Neuron (in vitro differentiated cells): ENCODE results near the gene PPDPF.
"Not testable (repeated sequence)": the region's sequence is repeated elsewhere in the genome, so short reads cannot be mapped to it uniquely, and the experiment has no call there.

Experiments
- H2AFZ ChIP-seq: one replicate; pipeline ENCODE4 v1.6.1; 2013; ENCODE audit warnings: low read depth, mild to moderate bottlenecking, inconsistent platforms, low read length, moderate library complexity
- H3K27me3 ChIP-seq: one replicate; pipeline ENCODE4 v1.6.1; 2013; ENCODE audit warnings: low read length; ENCODE audit not compliant: insufficient read depth
- H3K36me3 ChIP-seq: one replicate; pipeline ENCODE4 v1.6.1; 2013; ENCODE audit warnings: low read length; ENCODE audit not compliant: insufficient read depth
- H3K4me1 ChIP-seq: one replicate; pipeline ENCODE4 v1.6.1; 2013; ENCODE audit warnings: low read length; ENCODE audit not compliant: insufficient read depth
- H3K4me3 ChIP-seq: 2 replicates; pipeline ENCODE4 v1.5.1; 2013; ENCODE audit warnings: mild to moderate bottlenecking, low read length, moderate library complexity
- H3K9me3 ChIP-seq: one replicate; pipeline ENCODE4 v1.6.1; 2013; ENCODE audit warnings: low read length

Gene PPDPF

DNA sequence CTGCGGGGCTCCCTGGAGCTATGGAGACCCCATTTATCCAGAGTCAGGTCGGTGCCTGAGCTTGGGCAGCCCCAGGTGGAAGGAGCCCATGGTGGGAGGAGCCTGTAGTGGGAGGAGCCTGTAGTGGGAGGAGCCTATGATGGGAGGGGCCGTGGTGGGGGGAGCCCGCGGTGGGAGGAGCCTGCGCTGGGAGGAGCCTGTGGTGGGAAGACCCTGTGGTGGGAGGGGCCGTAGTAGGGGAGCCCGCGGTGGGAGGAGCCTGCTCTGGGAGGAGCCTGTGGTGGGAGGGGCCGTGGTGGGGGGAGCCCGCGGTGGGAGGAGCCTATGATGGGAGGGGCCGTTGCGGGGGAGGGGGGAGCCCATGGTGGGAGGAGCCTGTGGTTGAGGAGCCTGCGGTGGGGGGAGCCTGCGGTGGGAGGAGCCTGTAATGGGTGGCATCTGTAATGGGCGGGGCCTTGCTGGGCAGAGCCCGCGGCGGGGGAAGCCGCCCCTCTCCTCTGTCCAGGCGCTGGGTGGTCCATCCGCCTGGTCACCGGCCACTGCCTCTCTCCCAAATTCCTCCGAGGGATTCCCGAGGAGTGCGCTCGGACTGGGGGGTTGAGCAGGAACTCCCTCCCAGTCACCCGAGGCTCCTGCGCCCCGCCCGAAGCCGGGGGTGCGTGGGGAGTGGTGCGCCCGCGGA lies 32.8 kb downstream of the PPDPF start:
- Histone ChIP-seq H3K36me3 (no peaks in the 10 kb centered on the region), H2AFZ (peak overlapping the region; percentile 81), H3K4me3 (peak overlapping the region; percentile 41), H3K27me3 (peaks cover 8% of the 10 kb centered on the region), H3K9me3 (no peaks in the 10 kb centered on the region), H3K4me1 (peaks cover 10% of the 10 kb centered on the region)

- Histone ChIP-seq H3K9me3 (no peaks in the 10 kb centered on the region), H3K4me1 (peaks cover 10% of the 10 kb centered on the region), H2AFZ (peak within 1 kb of the TSS; percentile 81), H3K36me3 (no peaks in the 10 kb centered on the region), H3K4me3 (peak within 1 kb of the TSS; percentile 41), H3K27me3 (peaks cover 3% of the 10 kb centered on the region)
These were observed 33.3 kb downstream of the PPDPF start, which contains the start of gene FNDC11 for GRCh38 chr20:63553933-63554290. TSS of gene FNDC11 (plus strand) at chr20:63554159. CDS start at chr20:63555664, 1,505 bp downstream.

DNA sequence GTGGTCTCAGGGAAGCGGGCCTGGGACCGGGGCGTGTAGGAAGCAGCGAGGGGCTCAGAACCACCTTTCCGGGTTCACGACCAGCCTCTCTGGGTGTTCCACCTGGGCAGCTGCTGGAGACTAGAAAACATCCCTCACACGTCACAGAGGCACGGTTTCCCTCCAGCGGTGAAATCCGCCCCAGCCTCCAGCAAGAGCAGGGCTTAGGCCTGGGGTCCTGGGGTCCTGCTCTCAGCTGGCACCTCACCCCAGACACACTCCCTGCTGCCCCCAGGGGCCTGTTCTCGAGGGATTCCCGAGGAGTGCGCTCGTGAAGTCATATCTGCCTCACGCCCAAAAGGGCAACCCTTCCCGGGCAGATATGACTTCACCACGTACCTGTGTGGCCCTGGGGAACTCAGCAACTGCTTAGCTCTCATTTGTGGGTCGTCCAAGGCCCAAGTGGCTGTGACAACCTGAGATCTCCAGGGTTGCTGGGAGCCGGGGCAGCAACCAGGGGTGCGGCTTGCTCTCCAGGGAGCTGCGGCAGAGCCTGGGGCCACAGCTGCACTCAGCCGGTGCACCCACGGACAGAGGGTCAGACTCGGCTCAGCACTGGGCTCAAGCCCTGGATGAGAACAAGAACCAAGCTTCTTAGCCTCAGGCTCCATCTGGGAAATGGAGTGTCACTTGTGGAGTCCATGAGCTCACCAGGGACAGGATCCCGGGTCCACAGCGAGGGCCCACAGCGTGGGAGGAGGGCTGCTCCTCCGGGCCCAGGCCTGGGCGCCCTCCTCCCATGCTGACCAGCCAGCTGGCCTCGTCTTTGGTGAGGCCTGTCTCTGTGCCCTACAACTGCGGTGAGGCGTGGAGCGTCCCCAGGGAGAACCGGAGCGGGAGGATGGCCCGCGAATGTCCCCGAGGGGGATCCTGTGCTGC lies 34.1 kb downstream of the PPDPF start:
- Histone ChIP-seq H3K9me3 (no peaks in the 10 kb centered on the region), H3K4me3 (peak overlapping the region; percentile 41), H3K36me3 (no peaks in the 10 kb centered on the region), H3K27me3 (peaks cover 3% of the 10 kb centered on the region), H3K4me1 (peaks cover 10% of the 10 kb centered on the region), H2AFZ (peak overlapping the region; percentile 81)

GRCh38 chr20:63555661-63556381 lies 35.3 kb downstream of the PPDPF start:
- no peaks in the 10 kb centered on the region for H3K27me3 ChIP-seq
- no peaks in the 10 kb centered on the region for H3K9me3 ChIP-seq
- no peak overlapping the region for H2AFZ ChIP-seq
- no peaks in the 10 kb centered on the region for H3K36me3 ChIP-seq
- no peak overlapping the region for H3K4me3 ChIP-seq
- H3K4me1 ChIP-seq, result peaks cover 10% of the 10 kb centered on the region

- no peak overlapping the region for H3K4me3 ChIP-seq
- H3K9me3 ChIP-seq, result no peaks in the 10 kb centered on the region
- H3K4me1 ChIP-seq, result peaks cover 10% of the 10 kb centered on the region
- H3K27me3 ChIP-seq, result no peaks in the 10 kb centered on the region
- no peak overlapping the region for H2AFZ ChIP-seq
- H3K36me3 ChIP-seq, result no peaks in the 10 kb centered on the region
These were observed 36.4 kb downstream of the PPDPF start for GRCh38 chr20:63556873-63557478.

DNA sequence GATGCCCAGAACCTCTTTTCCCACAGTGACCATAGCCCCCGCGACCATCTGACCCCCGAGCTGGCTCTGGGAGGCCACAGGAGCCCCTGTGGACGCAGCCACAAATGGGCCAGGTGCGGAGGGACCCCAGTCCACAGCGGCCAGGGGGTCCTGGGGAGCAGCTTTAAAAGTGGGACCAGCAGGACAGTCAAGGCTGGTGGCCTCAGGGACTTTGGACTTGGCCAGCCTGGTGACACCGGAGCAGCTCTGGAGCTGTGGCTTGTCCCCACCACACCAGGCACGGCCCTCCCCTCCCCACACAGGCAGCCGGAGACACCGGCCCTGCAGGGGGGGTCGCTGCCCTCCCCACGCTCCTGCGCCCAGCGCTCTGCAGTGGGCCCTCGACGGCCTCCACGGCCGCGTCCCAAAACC lies 36.9 kb downstream of the PPDPF start:
- Histone ChIP-seq H3K9me3 (no peaks in the 10 kb centered on the region), H3K36me3 (no peaks in the 10 kb centered on the region), H3K27me3 (no peaks in the 10 kb centered on the region), H3K4me1 (peaks cover 10% of the 10 kb centered on the region), H3K4me3 (no peak overlapping the region), H2AFZ (no peak overlapping the region)

GRCh38 chr20:63558804-63559484 lies 38.4 kb downstream of the PPDPF start:
- H3K27me3 ChIP-seq, result no peaks in the 10 kb centered on the region
- no peaks in the 10 kb centered on the region for H3K9me3 ChIP-seq
- H2AFZ ChIP-seq, result no peak overlapping the region
- peaks cover 10% of the 10 kb centered on the region for H3K4me1 ChIP-seq
- no peaks in the 10 kb centered on the region for H3K36me3 ChIP-seq
- no peak overlapping the region for H3K4me3 ChIP-seq

DNA sequence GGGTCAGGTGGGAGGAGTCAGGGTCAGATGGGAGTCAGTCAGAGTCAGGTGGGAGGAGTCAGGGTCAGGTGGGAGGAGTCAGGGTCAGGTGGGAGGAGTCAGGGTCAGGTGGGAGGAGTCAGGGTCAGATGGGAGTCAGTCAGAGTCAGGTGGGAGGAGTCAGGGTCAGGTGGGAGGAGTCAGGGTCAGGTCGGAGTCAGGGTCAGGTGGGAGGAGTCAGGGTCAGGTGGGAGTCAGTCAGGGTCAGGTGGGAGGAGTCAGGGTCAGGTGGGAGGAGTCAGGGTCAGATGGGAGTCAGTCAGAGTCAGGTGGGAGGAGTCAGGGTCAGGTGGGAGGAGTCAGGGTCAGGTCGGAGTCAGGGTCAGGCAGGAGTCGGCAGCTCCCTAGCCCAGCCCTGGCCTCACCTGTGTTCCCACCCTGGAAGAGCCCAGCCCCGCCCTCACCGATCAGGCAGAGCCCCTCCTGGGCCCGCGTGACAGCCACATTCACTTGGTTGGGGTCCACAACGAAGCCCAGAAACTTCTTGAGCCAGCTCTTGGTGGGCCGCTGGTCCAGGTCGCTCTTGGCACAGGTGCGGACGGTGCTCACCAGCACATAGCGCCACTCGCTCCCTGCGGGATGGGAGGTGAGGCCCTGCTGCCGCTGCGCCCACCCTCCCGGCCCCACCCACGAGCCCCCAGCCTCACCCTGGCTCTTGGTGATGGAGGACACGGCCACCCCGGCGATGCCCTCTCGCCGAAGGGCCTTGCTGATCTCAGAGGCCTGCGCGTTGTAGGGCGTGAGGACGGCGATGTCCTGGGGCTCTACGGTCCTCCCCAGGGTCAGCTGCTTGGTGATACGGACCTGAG lies 39.1 kb downstream of the PPDPF start:
- not testable (repeated sequence) for H3K9me3 ChIP-seq, H3K36me3 ChIP-seq, H3K4me3 ChIP-seq

GRCh38 chr20:63560333-63560805 lies 39.8 kb downstream of the PPDPF start:
- H2AFZ ChIP-seq, result no peak overlapping the region
- no peaks in the 10 kb centered on the region for H3K9me3 ChIP-seq
- no peak overlapping the region for H3K4me3 ChIP-seq
- no peaks in the 10 kb centered on the region for H3K36me3 ChIP-seq
- H3K4me1 ChIP-seq, result no peaks in the 10 kb centered on the region
- H3K27me3 ChIP-seq, result no peaks in the 10 kb centered on the region

More for the DNA sequence above, 39.1 kb downstream of the PPDPF start:
- H2AFZ ChIP-seq, H3K27me3 ChIP-seq, H3K4me1 ChIP-seq: not testable (repeated sequence)

DNA sequence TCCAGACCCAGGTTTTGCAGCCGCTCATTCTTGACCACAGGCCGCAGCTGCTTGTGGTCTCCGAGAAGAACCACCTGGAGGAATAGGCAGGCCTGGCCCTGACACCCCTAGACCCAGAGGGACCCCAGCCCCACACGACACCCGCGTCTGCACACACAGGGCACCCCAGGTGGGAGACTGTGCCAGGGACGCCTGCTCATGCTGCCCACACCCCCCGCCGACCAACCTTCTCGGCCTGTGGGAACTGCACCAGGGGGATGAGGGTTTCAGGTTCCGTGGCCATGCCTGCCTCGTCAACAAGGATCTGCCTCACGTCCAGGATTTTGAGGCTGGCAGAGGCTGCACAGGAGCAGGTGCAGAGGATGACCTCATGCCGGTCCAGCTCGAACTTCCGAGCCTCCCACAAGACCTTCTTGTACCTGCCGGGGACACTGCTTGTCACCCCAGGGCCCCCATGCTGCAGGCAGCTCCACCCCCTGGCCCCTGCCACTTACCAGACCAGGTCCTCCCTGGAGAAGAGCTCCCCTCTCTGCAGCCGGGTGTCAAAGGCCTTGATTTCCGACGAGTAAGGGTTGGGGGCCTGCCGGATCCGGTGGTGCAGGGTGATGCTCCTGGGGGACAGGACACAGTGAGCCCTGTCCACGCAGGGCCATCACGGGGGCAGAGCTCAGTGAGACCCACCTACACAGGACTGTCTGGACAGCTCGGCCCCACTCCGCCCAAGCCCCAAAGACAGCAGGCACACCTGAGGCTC lies 40.5 kb downstream of the PPDPF start:
- Histone ChIP-seq H3K9me3 (no peaks in the 10 kb centered on the region), H3K27me3 (no peaks in the 10 kb centered on the region), H2AFZ (no peak overlapping the region), H3K36me3 (no peaks in the 10 kb centered on the region), H3K4me1 (no peaks in the 10 kb centered on the region), H3K4me3 (no peak overlapping the region)
